NB4 (cell line): Measurements from ENCODE around the gene TBX3.

ENCODE experiments used
- MAX ChIP-seq: IDR thresholded peaks from 2 replicates; pipeline ENCODE4 v1.6.1; 2011; ENCODE audit warnings: low read depth, low read length
- POLR2A ChIP-seq: IDR thresholded peaks from 2 replicates; pipeline ENCODE4 v1.6.1; 2011; ENCODE audit warnings: mild to moderate bottlenecking; ENCODE audit not compliant: insufficient read length; ENCODE audit errors: extremely low read depth
- TF ChIP-seq, protein P1 (sequence below): IDR thresholded peaks from one replicate; pipeline ENCODE4 v1.5.1; 2012; ENCODE audit warnings: low read depth, low read length

DNA sequence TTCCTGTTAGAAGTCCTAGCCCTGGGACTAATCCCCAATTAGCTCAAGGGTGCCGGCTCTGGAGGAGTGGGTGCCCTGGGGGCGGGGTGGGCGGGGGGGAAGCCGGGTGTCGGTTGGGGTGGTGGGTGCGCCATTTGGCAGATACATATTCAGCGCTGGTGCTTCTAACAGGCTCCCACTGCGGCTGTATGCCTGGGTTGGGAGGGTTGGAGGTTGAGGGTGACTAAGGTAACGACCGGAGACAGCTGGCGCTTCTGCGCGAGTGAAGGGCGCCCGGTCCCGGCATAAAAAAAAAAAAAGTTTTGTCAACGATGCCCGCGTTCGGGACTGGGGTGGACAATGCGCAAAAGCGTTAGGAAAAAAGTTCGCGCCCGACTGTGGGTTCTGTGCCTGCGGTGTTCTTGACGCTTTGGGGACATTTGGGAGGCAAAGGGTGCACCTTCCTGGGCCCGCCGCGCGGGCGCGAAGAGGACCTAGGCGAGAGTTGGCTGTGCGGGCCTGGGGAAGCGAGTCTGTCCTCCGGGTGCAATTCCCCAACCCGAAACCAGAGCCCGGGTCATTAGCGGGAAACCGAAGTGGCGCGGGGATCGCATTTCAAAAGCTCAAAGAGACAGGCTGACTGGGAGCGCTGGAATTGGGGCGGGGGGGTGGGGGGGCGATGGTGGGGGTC is 19.2 kb downstream of the TBX3 start:
- TF ChIP-seq, protein P1, sequence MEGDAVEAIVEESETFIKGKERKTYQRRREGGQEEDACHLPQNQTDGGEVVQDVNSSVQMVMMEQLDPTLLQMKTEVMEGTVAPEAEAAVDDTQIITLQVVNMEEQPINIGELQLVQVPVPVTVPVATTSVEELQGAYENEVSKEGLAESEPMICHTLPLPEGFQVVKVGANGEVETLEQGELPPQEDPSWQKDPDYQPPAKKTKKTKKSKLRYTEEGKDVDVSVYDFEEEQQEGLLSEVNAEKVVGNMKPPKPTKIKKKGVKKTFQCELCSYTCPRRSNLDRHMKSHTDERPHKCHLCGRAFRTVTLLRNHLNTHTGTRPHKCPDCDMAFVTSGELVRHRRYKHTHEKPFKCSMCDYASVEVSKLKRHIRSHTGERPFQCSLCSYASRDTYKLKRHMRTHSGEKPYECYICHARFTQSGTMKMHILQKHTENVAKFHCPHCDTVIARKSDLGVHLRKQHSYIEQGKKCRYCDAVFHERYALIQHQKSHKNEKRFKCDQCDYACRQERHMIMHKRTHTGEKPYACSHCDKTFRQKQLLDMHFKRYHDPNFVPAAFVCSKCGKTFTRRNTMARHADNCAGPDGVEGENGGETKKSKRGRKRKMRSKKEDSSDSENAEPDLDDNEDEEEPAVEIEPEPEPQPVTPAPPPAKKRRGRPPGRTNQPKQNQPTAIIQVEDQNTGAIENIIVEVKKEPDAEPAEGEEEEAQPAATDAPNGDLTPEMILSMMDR = no peak
- no peak for TF ChIP-seq POLR2A
- no peak for TF ChIP-seq MAX
